Natural killer cell (primary cell): ENCODE results near the gene EXOC4. TPM values are rescaled to one million over a fixed set of nuclear protein-coding genes. Genes with fewer than 3 reads are reported as not detected.
A peak's percentile ranks its signal among the peaks of the same experiment; 100 is the strongest.

Experiments used
- ATAC-seq, 3 donors: fragments of 150-1000 bp in 2 of 3; fragments of 200-7000 bp in 1 of 3; cut with Tn5 transposase; 1 replicate in 1 of 3; 2 replicates in 2 of 3; pipeline ENCODE4 v1.10.0; 2021; ENCODE audit warnings: mild to moderate bottlenecking in 2 of 3, moderate library complexity in 2 of 3
- DNase-seq, 2 donors: peaks; one replicate each; pipeline versions ENCODE4 v3.0.0 to v3.0.0-alpha.2; 2013 to 2021; ENCODE audit warnings: mixed read lengths in 1 of 2
- H3K27ac ChIP-seq: one replicate; pipeline ENCODE4 v1.5.1; 2013; ENCODE audit warnings: mild to moderate bottlenecking, low read length
- H3K27me3 ChIP-seq: one replicate; pipeline ENCODE4 v1.6.1; 2013; ENCODE audit warnings: low read length; ENCODE audit not compliant: control insufficient read depth, insufficient read depth
- H3K36me3 ChIP-seq: one replicate; pipeline ENCODE4 v1.6.1; 2013; ENCODE audit warnings: low read length; ENCODE audit not compliant: control insufficient read depth, insufficient read depth
- H3K4me1 ChIP-seq: one replicate; pipeline ENCODE4 v1.6.1; 2013; ENCODE audit warnings: low read length; ENCODE audit not compliant: control insufficient read depth, insufficient read depth
- H3K4me3 ChIP-seq: one replicate; pipeline ENCODE4 v1.5.1; 2013; ENCODE audit warnings: low read length
- H3K9me3 ChIP-seq: one replicate; pipeline ENCODE4 v1.6.1; 2013; ENCODE audit warnings: low read length; ENCODE audit not compliant: control insufficient read depth, insufficient read depth
- H3K27ac Mint-ChIP-seq, 2 donors: one replicate each; pipeline ENCODE4 v1.8.0; 2022; ENCODE audit warnings: mild to moderate bottlenecking in 2 of 2, mixed read lengths in 2 of 2, moderate library complexity in 1 of 2
- H3K27me3 Mint-ChIP-seq, 2 donors: one replicate each; pipeline ENCODE4 v1.8.0; 2022; ENCODE audit warnings: low read depth in 2 of 2, mixed read lengths in 2 of 2
- H3K36me3 Mint-ChIP-seq: one replicate; pipeline ENCODE4 v1.8.0; 2022; ENCODE audit warnings: mixed read lengths
- H3K4me1 Mint-ChIP-seq, 2 donors: one replicate each; pipeline ENCODE4 v1.8.0; 2022; ENCODE audit warnings: mixed read lengths in 2 of 2
- H3K4me3 Mint-ChIP-seq: one replicate; pipeline ENCODE4 v1.8.0; 2022; ENCODE audit warnings: mild to moderate bottlenecking, moderate library complexity, mixed read lengths
- H3K9me3 Mint-ChIP-seq, 2 donors: one replicate each; pipeline ENCODE4 v1.8.0; 2022; ENCODE audit warnings: mixed read lengths in 2 of 2
- WGBS: methylation state at CpG from one replicate; pipeline ENCODE4 v1.1.7; 2013; ENCODE audit warnings: missing lambda C conversion rate; ENCODE audit not compliant: insufficient coverage; 5-methylcytosine and 5-hydroxymethylcytosine counted together
- intact Hi-C: fragments of 100-400 bp; cut with micrococcal nuclease; formaldehyde crosslinking; loops from one replicate; pipeline ENCODE4 v1.14.2; 2022
- total RNA-seq, 4 donors: library from RNA; stranded (reverse); fragments of 120-200 nt in 1 of 4; gene quantifications; one replicate each; pipeline versions ENCODE4 v1.2.3 to v1.2.4, GENCODE V29; 2013 to 2022
- TF ChIP-seq, protein P1 (sequence below): fragments of 200-600 bp; IDR thresholded peaks from one replicate; pipeline ENCODE4 v1.8.0; 2022; ENCODE audit warnings: antibody characterized with exemption

EXOC4 gene
- total RNA-seq, 3 donors from 2014 or later (not counting 1 experiment from before 2014, with no cell fraction given), result 105 to 148 (median 123) TPM

DNA sequence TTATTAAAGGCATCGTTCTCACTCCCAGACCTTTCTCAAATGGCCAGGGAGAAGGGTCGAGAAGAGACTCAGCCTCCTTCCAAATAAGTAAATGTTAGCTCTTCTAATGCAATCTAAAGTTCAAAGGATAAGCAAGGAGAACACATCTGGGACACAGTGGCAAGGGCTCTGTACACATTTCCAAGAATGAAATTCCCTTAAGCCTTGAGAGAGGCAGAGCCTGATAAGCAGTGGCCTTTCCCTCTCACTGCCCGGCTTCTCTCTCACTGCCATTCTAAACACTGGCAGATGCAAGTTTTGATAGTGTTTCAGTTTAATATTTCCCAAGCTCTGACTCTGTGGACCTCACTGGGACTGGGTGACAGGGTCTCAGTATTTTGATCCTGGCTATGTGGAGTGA, 35.1 kb upstream of the EXOC4 start:
- H3K4me3 ChIP-seq, result no peak overlapping the region
- H3K4me1 ChIP-seq, result no peaks in the 10 kb centered on the region
- TF ChIP-seq, protein P1, sequence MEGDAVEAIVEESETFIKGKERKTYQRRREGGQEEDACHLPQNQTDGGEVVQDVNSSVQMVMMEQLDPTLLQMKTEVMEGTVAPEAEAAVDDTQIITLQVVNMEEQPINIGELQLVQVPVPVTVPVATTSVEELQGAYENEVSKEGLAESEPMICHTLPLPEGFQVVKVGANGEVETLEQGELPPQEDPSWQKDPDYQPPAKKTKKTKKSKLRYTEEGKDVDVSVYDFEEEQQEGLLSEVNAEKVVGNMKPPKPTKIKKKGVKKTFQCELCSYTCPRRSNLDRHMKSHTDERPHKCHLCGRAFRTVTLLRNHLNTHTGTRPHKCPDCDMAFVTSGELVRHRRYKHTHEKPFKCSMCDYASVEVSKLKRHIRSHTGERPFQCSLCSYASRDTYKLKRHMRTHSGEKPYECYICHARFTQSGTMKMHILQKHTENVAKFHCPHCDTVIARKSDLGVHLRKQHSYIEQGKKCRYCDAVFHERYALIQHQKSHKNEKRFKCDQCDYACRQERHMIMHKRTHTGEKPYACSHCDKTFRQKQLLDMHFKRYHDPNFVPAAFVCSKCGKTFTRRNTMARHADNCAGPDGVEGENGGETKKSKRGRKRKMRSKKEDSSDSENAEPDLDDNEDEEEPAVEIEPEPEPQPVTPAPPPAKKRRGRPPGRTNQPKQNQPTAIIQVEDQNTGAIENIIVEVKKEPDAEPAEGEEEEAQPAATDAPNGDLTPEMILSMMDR, result no peak
- peaks cover 4% of the 10 kb centered on the region for H3K36me3 Mint-ChIP-seq
- WGBS, result 87% methylated on average over 3 of the region's 3 CpGs
- H3K36me3 ChIP-seq, result no peaks in the 10 kb centered on the region
- peaks cover 6% of the 10 kb centered on the region for H3K27me3 ChIP-seq
- H3K9me3 ChIP-seq, result no peaks in the 10 kb centered on the region
- no peak overlapping the region for H3K4me3 Mint-ChIP-seq
- DNase-seq (no peak), ATAC-seq (no peak)
- no peaks in the 10 kb centered on the region for H3K4me1 Mint-ChIP-seq
- H3K27ac Mint-ChIP-seq, result no peak overlapping the region
- H3K27me3 Mint-ChIP-seq, result peaks cover 24 to 31% of the 10 kb centered on the region in 2 donors
- H3K27ac ChIP-seq, result no peak overlapping the region
- intact Hi-C loops, result no loop called here
- H3K9me3 Mint-ChIP-seq, result no peaks in the 10 kb centered on the region

DNA sequence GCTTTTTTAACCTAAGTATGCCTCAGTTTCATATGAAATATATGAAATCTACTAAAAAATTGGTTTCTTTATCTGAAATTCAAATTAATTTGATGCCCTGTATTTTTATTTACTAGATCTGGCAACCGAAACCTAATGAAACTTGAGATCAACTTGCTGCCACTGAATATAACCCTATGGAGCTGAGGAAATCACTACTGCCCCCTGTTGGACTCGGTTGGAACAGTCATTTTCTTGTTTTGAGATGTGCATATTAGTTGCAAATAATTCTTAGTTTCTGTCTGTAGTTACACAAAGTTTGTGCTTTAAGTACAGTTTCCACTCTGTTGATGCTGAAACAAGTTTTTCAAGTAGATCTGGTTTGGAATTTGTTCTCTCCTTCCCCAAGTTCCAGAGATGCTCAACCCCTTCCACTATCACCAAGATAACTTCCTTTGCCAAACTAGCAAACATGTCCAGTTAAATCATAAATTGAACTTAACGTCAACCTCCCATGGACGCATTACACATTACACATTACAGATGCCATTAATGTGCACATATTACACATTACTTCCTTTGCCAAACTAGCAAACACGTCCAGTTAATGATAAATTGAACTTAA, 22.2 kb upstream of the EXOC4 start:
- ATAC-seq (peak in 2 of 3 donors; percentile 66 to 72), DNase-seq (peak; percentile 27 to 71)
- no peak overlapping the region for H3K27ac ChIP-seq
- 54% methylated on average over 5 of the region's 5 CpGs for WGBS
- Mint-ChIP-seq H3K9me3 (no peaks in the 10 kb centered on the region), H3K27me3 (peaks cover 24 to 50% of the 10 kb centered on the region in 2 donors), H3K4me3 (no peak overlapping the region), H3K36me3 (no peaks in the 10 kb centered on the region), H3K4me1 (no peaks in the 10 kb centered on the region), H3K27ac (no peak overlapping the region)
- TF ChIP-seq, protein P1, result peak; percentile 59
- intact Hi-C loops, result loop anchor here (2.0 kb wide), 1 partner anchor 520 kb away; no protein-coding TSS in a partner anchor
- H3K4me1 ChIP-seq, result no peaks in the 10 kb centered on the region
- no peaks in the 10 kb centered on the region for H3K27me3 ChIP-seq
- H3K36me3 ChIP-seq, result no peaks in the 10 kb centered on the region
- no peak overlapping the region for H3K4me3 ChIP-seq
- no peaks in the 10 kb centered on the region for H3K9me3 ChIP-seq

DNA sequence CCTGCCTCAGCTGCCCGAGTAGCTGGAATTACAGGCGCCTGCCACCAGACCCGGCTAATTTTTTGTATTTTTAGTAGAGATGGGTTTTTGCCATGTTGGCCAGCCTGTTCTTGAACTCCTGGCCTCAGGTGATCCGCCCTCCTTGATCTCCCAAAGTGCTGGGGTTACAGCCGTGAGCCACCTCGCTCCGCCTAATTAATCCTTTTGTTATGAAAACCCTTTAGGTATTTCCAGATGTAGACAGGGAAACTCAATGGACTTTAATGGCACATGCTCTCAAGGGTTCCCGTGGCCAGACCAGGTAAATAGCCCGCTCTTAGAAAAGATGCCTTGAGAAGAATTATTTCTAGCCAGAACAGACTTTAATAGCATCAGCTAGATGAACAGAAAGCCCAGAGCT, 19.7 kb upstream of the EXOC4 start:
- intact Hi-C loops, result no loop called here
- TF ChIP-seq, protein P1, result no peak
- no peaks in the 10 kb centered on the region for H3K36me3 ChIP-seq
- no peaks in the 10 kb centered on the region for H3K9me3 ChIP-seq
- no peak overlapping the region for H3K4me3 ChIP-seq
- Mint-ChIP-seq H3K9me3 (no peaks in the 10 kb centered on the region), H3K36me3 (no peaks in the 10 kb centered on the region), H3K4me3 (no peak overlapping the region), H3K4me1 (no peaks in the 10 kb centered on the region), H3K27me3 (peaks cover 28 to 55% of the 10 kb centered on the region in 2 donors), H3K27ac (no peak overlapping the region)
- H3K27ac ChIP-seq, result no peak overlapping the region
- no peaks in the 10 kb centered on the region for H3K27me3 ChIP-seq
- no peak for DNase-seq
- no peaks in the 10 kb centered on the region for H3K4me1 ChIP-seq
- no peak for ATAC-seq
- 92% methylated on average over 9 of the region's 9 CpGs for WGBS
